Neural progenitor cell (in vitro differentiated cells): ENCODE results near the gene LYPD5. TPM values are rescaled to one million over a fixed set of nuclear protein-coding genes. Genes with fewer than 3 reads are reported as not detected.
A peak's percentile ranks its signal among the peaks of the same experiment; 100 is the strongest.

Experiments
- DNase-seq: peaks from one replicate; pipeline ENCODE4 v3.0.0-alpha.2; 2016; ENCODE audit warnings: low spot score
- H2AFZ ChIP-seq: fragments of 200-600 bp; sonication (generic); replicated peaks from 2 replicates; pipeline ENCODE4 v1.6.1; 2016; ENCODE audit warnings: antibody characterized with exemption
- H3F3A ChIP-seq: fragments of 200-600 bp; sonication (generic); 2 replicates; pipeline ENCODE4 v1.6.1; 2016; ENCODE audit warnings: antibody characterized with exemption, low read depth
- H3K27ac ChIP-seq: fragments of 200-600 bp; sonication (generic); 2 replicates; pipeline ENCODE4 v1.5.1; 2016; ENCODE audit warnings: mild to moderate bottlenecking
- H3K27me3 ChIP-seq: fragments of 200-600 bp; sonication (generic); 2 replicates; pipeline ENCODE4 v1.6.1; 2016; ENCODE audit warnings: mild to moderate bottlenecking, moderate library complexity
- H3K36me3 ChIP-seq: fragments of 200-600 bp; sonication (generic); 2 replicates; pipeline ENCODE4 v1.5.1; 2016
- H3K4me1 ChIP-seq: fragments of 200-600 bp; sonication (generic); 2 replicates; pipeline ENCODE4 v1.6.1; 2016; ENCODE audit warnings: mixed run types
- H3K4me2 ChIP-seq: fragments of 200-600 bp; sonication (generic); 2 replicates; pipeline ENCODE4 v1.6.1; 2016
- H3K4me3 ChIP-seq: fragments of 200-600 bp; sonication (generic); 2 replicates; pipeline ENCODE4 v1.5.1; 2016
- H3K79me2 ChIP-seq: fragments of 200-600 bp; sonication (generic); 2 replicates; pipeline ENCODE4 v1.6.1; 2016; ENCODE audit warnings: low read depth
- H3K9ac ChIP-seq: fragments of 200-600 bp; sonication (generic); 2 replicates; pipeline ENCODE4 v1.6.1; 2016
- H3K9me3 ChIP-seq: fragments of 200-600 bp; sonication (generic); 2 replicates; pipeline ENCODE4 v1.5.1; 2016; ENCODE audit warnings: low read depth
- H4K20me1 ChIP-seq: fragments of 200-600 bp; sonication (generic); 2 replicates; pipeline ENCODE4 v1.6.1; 2016; ENCODE audit warnings: low read depth
- H3K27ac Mint-ChIP-seq: 3 replicates; pipeline ENCODE4 v1.8.0; 2021; ENCODE audit warnings: mixed read lengths
- H3K27me3 Mint-ChIP-seq: 2 replicates; pipeline ENCODE4 v1.8.0; 2022; ENCODE audit warnings: low read depth, mild to moderate bottlenecking, inconsistent platforms, moderate library complexity, mixed read lengths; ENCODE audit not compliant: insufficient read depth
- H3K36me3 Mint-ChIP-seq: 3 replicates; pipeline ENCODE4 v1.8.0; 2021; ENCODE audit warnings: mixed read lengths
- H3K4me1 Mint-ChIP-seq: 3 replicates; pipeline ENCODE4 v1.8.0; 2021; ENCODE audit warnings: mixed read lengths
- H3K4me3 Mint-ChIP-seq: 3 replicates; pipeline ENCODE4 v1.8.0; 2021; ENCODE audit warnings: mild to moderate bottlenecking, moderate library complexity, mixed read lengths
- H3K9me3 Mint-ChIP-seq: 3 replicates; pipeline ENCODE4 v1.8.0; 2020; ENCODE audit warnings: mixed read lengths
- EZH2 ChIP-seq: fragments of 200-600 bp; sonication (generic); IDR thresholded peaks from 2 replicates; pipeline ENCODE4 v1.6.1; 2017; ENCODE audit warnings: antibody characterized with exemption, mild to moderate bottlenecking, moderate library complexity
- EZH2phosphoT487 ChIP-seq: fragments of 200-600 bp; sonication (generic); IDR thresholded peaks from 2 replicates; pipeline ENCODE4 v1.6.1; 2017; ENCODE audit warnings: antibody characterized with exemption
- total RNA-seq: library from RNA; depleted of rRNA; stranded (reverse); fragments of >200 nt; gene quantifications from 2 replicates; pipeline ENCODE4 v1.2.3, GENCODE V29; 2015; ENCODE audit warnings: low replicate concordance
- TF ChIP-seq, protein P1 (sequence below): fragments of 200-600 bp; sonication (generic); IDR thresholded peaks from 2 replicates; pipeline ENCODE4 v1.5.1; 2017; ENCODE audit warnings: antibody characterized with exemption, mild to moderate bottlenecking

The LYPD5 gene
- total RNA-seq, 1 donor from 2014 or later: not detected

DNA sequence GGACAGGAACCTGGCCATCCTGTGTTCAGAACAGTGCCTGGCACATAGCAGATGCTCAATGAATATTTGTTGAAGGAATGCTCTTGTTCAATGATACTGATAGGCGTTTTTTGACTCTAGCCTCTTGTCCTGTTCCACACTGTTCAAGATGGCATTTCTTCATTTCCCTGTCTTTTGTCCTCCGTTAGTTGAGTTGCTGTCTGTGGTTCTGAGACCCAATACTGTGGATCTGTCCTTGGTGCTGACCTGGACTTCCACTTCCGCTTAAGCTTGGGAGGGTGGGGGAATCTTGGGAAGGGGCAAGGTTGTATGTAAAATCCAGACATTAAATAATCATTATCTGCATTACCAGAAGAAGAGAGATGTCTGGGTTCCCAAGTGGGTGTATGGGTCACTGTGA lies 13.2 kb downstream of the LYPD5 start:
- Histone ChIP-seq H3K4me2 (no peak overlapping the region), H2AFZ (no peak overlapping the region), H3F3A (no peaks in the 10 kb centered on the region), H3K36me3 (no peaks in the 10 kb centered on the region), H3K27me3 (peaks cover 18% of the 10 kb centered on the region), H3K4me3 (no peak overlapping the region), H3K27ac (no peak overlapping the region), H3K79me2 (no peaks in the 10 kb centered on the region), H3K9ac (no peak overlapping the region), H4K20me1 (peaks cover 7% of the 10 kb centered on the region), H3K9me3 (no peaks in the 10 kb centered on the region), H3K4me1 (no peaks in the 10 kb centered on the region)
- H3K4me1 Mint-ChIP-seq: peaks cover 7% of the 10 kb centered on the region
- no peaks in the 10 kb centered on the region for H3K36me3 Mint-ChIP-seq
- no peak overlapping the region for H3K27ac Mint-ChIP-seq
- H3K4me3 Mint-ChIP-seq: no peak overlapping the region
- no peak for TF ChIP-seq EZH2
- TF ChIP-seq EZH2phosphoT487: no peak
- TF ChIP-seq, protein P1, sequence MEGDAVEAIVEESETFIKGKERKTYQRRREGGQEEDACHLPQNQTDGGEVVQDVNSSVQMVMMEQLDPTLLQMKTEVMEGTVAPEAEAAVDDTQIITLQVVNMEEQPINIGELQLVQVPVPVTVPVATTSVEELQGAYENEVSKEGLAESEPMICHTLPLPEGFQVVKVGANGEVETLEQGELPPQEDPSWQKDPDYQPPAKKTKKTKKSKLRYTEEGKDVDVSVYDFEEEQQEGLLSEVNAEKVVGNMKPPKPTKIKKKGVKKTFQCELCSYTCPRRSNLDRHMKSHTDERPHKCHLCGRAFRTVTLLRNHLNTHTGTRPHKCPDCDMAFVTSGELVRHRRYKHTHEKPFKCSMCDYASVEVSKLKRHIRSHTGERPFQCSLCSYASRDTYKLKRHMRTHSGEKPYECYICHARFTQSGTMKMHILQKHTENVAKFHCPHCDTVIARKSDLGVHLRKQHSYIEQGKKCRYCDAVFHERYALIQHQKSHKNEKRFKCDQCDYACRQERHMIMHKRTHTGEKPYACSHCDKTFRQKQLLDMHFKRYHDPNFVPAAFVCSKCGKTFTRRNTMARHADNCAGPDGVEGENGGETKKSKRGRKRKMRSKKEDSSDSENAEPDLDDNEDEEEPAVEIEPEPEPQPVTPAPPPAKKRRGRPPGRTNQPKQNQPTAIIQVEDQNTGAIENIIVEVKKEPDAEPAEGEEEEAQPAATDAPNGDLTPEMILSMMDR: no peak
- peak; percentile 79 for DNase-seq
- peaks cover 10% of the 10 kb centered on the region for H3K27me3 Mint-ChIP-seq
- H3K9me3 Mint-ChIP-seq: no peaks in the 10 kb centered on the region

DNA sequence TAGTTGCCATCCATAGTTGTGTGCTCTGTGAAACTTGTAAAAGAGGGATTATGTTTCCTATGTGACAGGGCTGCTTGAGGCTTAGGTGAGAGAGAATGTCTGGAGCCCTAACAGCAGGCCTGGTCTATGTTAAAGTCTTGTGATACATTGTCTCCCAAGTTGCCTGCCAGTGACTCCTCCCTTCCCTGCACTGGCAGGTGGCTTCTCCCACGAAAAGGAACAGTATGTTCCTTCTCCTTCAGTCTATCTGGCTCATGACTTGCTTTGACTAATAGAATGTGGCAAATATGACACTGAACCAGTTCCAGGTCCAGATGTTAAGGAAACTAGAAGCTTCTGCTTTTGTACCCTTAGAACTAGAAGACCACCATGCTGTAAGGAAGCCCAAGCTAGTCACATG lies 15.6 kb downstream of the LYPD5 start:
- Histone ChIP-seq H3K27me3 (no peaks in the 10 kb centered on the region), H3K27ac (no peak overlapping the region), H3K4me1 (no peaks in the 10 kb centered on the region), H3K9me3 (no peaks in the 10 kb centered on the region), H3K79me2 (no peaks in the 10 kb centered on the region), H3K4me2 (no peak overlapping the region), H3K4me3 (no peak overlapping the region), H3K9ac (no peak overlapping the region), H2AFZ (no peak overlapping the region), H3K36me3 (no peaks in the 10 kb centered on the region), H3F3A (no peaks in the 10 kb centered on the region), H4K20me1 (peaks cover 7% of the 10 kb centered on the region)
- Mint-ChIP-seq H3K4me1 (peaks cover 7% of the 10 kb centered on the region), H3K9me3 (no peaks in the 10 kb centered on the region), H3K27ac (no peak overlapping the region), H3K4me3 (no peak overlapping the region), H3K27me3 (peaks cover 10% of the 10 kb centered on the region), H3K36me3 (no peaks in the 10 kb centered on the region)
- TF ChIP-seq EZH2phosphoT487 (no peak), EZH2 (no peak)
- TF ChIP-seq, protein P1: no peak
- DNase-seq: no peak

DNA sequence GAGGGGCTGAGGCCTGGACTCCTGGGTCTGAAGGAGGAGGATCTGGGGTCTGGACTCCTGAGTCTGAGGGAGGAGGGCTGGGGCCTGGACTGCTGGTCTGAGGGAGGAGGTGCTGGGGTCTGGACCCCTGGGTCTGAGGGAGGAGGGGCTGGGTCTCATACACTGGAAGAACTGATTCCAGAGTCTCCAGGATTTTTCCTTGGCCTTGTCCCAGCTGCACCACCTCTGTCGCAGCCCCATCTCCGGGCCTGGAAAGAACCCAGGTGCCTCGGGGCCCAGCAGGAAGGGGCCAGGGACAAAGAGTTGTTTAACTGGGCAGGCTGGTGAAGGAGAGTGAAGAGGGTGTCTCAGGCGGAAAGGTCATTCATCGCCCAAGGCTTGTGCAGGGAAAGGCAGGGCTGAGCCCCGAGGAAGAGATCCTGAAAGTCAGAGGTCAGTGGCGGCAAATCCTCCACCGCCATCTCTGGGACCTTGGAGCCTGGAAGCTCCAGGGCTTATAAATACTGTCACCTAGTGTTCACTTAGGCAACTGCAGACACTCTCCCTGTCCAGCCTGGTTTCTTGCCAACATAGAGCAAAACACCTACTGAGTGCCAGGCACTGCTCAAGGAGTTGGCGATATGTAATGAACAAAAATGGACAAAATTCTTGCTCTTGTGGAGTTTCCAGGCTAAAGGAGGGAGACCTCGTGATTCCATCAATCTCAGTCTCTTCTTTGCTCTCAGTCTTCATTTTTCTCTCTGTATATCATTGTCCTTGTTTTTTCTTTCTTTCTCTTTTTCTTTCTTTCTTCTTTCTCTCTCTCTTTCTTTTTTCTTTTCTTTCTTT lies 17.1 kb downstream of the LYPD5 start:
- Histone ChIP-seq H3K4me2 (no peak overlapping the region), H3K36me3 (no peaks in the 10 kb centered on the region), H3K9ac (no peak overlapping the region), H3F3A (no peaks in the 10 kb centered on the region), H3K4me3 (no peak overlapping the region), H3K9me3 (no peaks in the 10 kb centered on the region), H3K27ac (no peak overlapping the region), H3K79me2 (no peaks in the 10 kb centered on the region), H3K27me3 (no peaks in the 10 kb centered on the region), H4K20me1 (peaks cover 7% of the 10 kb centered on the region), H3K4me1 (no peaks in the 10 kb centered on the region), H2AFZ (peak overlapping the region; percentile 46)
- DNase-seq: peak; percentile 86
- Mint-ChIP-seq H3K27ac (no peak overlapping the region), H3K27me3 (peaks cover 13% of the 10 kb centered on the region), H3K36me3 (no peaks in the 10 kb centered on the region), H3K4me1 (peaks cover 14% of the 10 kb centered on the region), H3K4me3 (no peak overlapping the region), H3K9me3 (no peaks in the 10 kb centered on the region)
- no peak for TF ChIP-seq EZH2
- no peak for TF ChIP-seq EZH2phosphoT487
- TF ChIP-seq, protein P1: peak; percentile 93
